Measurements from ENCODE around the gene RPL9.
"Not testable (repeated sequence)": the region's sequence is repeated elsewhere in the genome, so short reads cannot be mapped to it uniquely, and the experiment has no call there.

RPL9 gene

DNA sequence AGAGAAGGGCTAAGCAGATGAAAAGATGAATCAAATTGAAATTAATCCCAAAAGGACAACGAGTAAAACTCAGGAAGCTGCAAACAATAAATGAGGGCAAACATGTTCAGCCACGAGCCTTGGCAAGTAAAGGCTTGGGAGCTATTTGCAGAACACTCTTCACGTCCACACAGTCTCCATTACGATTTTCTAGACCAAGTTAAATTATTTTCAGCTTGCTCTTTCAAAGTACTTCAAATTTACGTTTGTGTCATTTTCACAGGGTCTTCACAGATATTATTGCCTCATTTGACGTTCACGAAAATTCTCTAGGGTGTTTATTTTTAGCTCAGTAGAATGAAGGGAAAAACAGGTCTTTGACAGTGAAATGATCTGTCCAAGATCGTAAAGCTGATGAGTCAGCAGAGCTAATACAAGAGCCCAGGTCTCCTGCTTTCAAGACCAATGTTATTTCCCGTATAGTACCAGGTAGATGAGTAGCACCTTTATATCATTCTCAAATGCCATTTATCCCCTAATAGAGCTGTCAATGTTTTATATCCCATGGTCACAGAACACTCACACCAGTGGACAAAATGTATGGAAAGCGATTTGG is 31.1 kb downstream of the RPL9 start:
- no peak for DNase-seq (ENCODE audit: low read depth in 1 of 2, low spot score in 1 of 2)

- no peak for DNase-seq (ENCODE audit: low read depth in 1 of 2, low spot score in 1 of 2)
These were observed 32.0 kb downstream of the RPL9 start for GRCh38 chr4:39426728-39427127.

- not testable (repeated sequence) for DNase-seq (ENCODE audit: low read depth in 1 of 2, low spot score in 1 of 2)
These were observed 33.4 kb downstream of the RPL9 start for GRCh38 chr4:39425297-39425696.

DNA sequence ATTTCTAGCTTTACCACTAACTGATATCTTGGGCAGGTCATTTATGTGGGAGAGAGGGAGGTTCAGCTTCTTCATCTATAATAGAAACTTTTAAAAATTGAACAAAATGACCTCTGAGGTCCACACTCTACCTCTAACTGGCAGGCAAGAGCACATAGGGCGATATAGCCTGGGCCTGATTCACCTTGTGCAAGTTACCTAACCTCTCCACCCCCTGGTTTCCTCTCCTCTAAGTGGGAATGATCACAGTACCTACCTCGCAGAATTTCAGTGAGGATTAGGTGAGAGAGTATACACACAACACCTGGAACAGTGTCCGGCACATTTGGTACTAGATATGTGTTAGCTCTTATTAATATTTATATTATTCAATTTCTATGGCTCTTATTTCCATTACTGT is 36.5 kb downstream of the RPL9 start:
- DNase-seq (ENCODE audit: low read depth in 1 of 2, low spot score in 1 of 2), result no peak

DNA sequence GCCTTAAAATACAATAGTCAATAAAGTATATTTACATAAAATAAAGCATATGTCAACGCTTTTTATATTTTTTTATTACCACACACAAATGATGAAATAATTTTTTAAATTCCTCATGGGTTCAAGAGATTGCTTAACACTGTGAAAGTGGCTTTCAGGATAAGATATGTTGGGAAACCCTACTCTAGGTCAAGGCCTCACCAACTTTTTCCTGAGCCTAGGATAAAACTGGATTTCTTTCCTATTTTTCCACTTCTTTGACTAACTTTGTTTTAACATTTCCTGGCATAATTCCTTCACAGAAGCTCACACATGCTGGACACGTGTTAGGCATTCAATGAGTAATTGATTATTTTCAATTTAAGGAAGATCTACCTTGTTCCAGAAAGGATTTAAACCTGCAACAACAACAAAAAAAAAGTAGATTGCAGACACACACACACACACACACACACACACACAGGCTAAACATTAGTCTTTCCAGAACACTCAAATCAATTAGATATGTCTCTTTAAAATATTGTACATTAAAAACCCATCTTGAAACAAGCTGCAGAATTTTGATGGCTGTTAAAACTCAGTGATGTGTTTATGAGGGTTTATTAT is 42.9 kb downstream of the RPL9 start:
- no peak for DNase-seq (ENCODE audit: low read depth in 1 of 2, low spot score in 1 of 2)

- DNase-seq (ENCODE audit: low read depth in 1 of 2, low spot score in 1 of 2), result not testable (repeated sequence)
These were observed 47.2 kb downstream of the RPL9 start for GRCh38 chr4:39411561-39411960.

- no peak for DNase-seq (ENCODE audit: low read depth in 1 of 2, low spot score in 1 of 2)
These were observed 48.3 kb downstream of the RPL9 start for GRCh38 chr4:39410415-39410814.

DNA sequence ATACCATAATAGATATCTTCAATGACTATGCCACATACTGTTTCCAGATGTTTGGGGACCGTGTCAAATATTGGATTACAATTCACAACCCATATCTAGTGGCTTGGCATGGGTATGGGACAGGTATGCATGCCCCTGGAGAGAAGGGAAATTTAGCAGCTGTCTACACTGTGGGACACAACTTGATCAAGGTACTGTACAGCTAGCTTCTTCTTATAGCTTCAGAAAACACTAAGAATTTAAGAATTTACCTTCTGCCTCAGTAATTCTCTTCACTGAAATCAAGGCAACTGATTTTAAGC is 51.2 kb downstream of the RPL9 start:
- no peak for DNase-seq (ENCODE audit: low read depth in 1 of 2, low spot score in 1 of 2)

GRCh38 chr4:39406763-39407583 is 51.7 kb downstream of the RPL9 start, which contains the start of gene KLB:
TSS of gene KLB (plus strand) at chr4:39406930. CDS start at chr4:39406950, 20 bp downstream.
- no peak for DNase-seq (ENCODE audit: low read depth in 1 of 2, low spot score in 1 of 2)

Data from activated CD4-positive, alpha-beta T cell treated with anti-CD3 and anti-CD28 coated beads, Interleukin-2, amount 50 U/mL, for 24 hours (primary cell).